Left renal pelvis (tissue), 4 donors: ENCODE data around the gene MFN2. TPM values are rescaled to one million over a fixed set of nuclear protein-coding genes. Genes with fewer than 3 reads are reported as not detected.

Experiments
- polyA plus RNA-seq, 4 donors: library from polyadenylated mRNA; unstranded; fragments of 120-200 nt; gene quantifications; one replicate each; pipeline ENCODE4 v1.2.1, GENCODE V29; 2013; ENCODE audit not compliant: insufficient read length in 4 of 4

MFN2 gene
- polyA plus RNA-seq, 4 donors = 59.4 to 69.5 (median 64.0) TPM

Other genes starting within 250 kb of the MFN2 start
- gene AGTRAP, start 244.3 kb upstream of the MFN2 start, polyA plus RNA-seq = 10 to 100 TPM; 19.1 to 49.3 (median 38.9) TPM
- gene C1orf167, start 218.3 kb upstream of the MFN2 start, polyA plus RNA-seq = under 1 TPM in 2 of 4 donors, not detected in 2; 0.10 to 0.15 TPM
- 10 to 100 TPM; 15.2 to 20.6 (median 18.9) TPM for gene MTHFR, start 174.5 kb upstream of the MFN2 start, polyA plus RNA-seq
- gene CLCN6, start 174.3 kb upstream of the MFN2 start, polyA plus RNA-seq = 10 to 100 TPM; 13.8 to 28.3 (median 18.6) TPM
- gene NPPA, start 132.7 kb upstream of the MFN2 start, polyA plus RNA-seq = under 1 TPM in 3 of 4 donors, not detected in 1; 0.56 to 0.73 (median 0.59) TPM
- gene NPPB, start 121.5 kb upstream of the MFN2 start, polyA plus RNA-seq = under 1 TPM in 1 of 4 donors, not detected in 3; 0.37 TPM
- gene KIAA2013, start 54.0 kb upstream of the MFN2 start, polyA plus RNA-seq = 10 to 100 TPM; 29.4 to 46.9 (median 39.4) TPM
- 100 to 1,000 TPM in 3 of 4 donors, 10 to 100 TPM in 1; 90.3 to 179 (median 107) TPM for gene PLOD1, start 45.7 kb upstream of the MFN2 start, polyA plus RNA-seq
- gene MIIP, start 39.1 kb downstream of the MFN2 start, polyA plus RNA-seq = 10 to 100 TPM; 20.4 to 38.1 (median 22.4) TPM
- 1 to 10 TPM in 1 of 4 donors, under 1 TPM in 3; 0.36 to 1.3 (median 0.54) TPM for gene TNFRSF8, start 82.9 kb downstream of the MFN2 start, polyA plus RNA-seq
- 1 to 10 TPM; 6.0 to 8.5 (median 7.3) TPM for gene TNFRSF1B, start 186.5 kb downstream of the MFN2 start, polyA plus RNA-seq
- 10 to 100 TPM; 28.6 to 32.3 (median 30.4) TPM for gene VPS13D, start 249.6 kb downstream of the MFN2 start, polyA plus RNA-seq